Mononuclear cell (primary cell): ENCODE data around the gene PIGU. TPM values are rescaled to one million over a fixed set of nuclear protein-coding genes. Genes with fewer than 3 reads are reported as not detected.
"Not testable (repeated sequence)": the region's sequence is repeated elsewhere in the genome, so short reads cannot be mapped to it uniquely, and the experiment has no call there.

ENCODE experiments used
- H3K27me3 ChIP-seq: 2 replicates; pipeline ENCODE4 v1.6.0; 2011; ENCODE audit warnings: low read length, control low read depth; ENCODE audit not compliant: insufficient read depth
- H3K4me1 ChIP-seq: 2 replicates; pipeline ENCODE4 v1.5.1; 2011; ENCODE audit warnings: mild to moderate bottlenecking, low read length, control low read depth; ENCODE audit not compliant: insufficient read depth
- H3K4me3 ChIP-seq: 2 replicates; pipeline ENCODE4 v1.5.1; 2011; ENCODE audit warnings: mild to moderate bottlenecking, low read length, moderate library complexity
- H3K9me3 ChIP-seq: 2 replicates; pipeline ENCODE4 v1.5.1; 2011; ENCODE audit warnings: low read depth, mild to moderate bottlenecking, control low read depth, low read length
- total RNA-seq: library from RNA; depleted of rRNA; stranded (reverse); fragments of >200 nt; gene quantifications from one replicate; pipeline ENCODE4 v1.2.3, GENCODE V29; 2012

PIGU gene, protein sequence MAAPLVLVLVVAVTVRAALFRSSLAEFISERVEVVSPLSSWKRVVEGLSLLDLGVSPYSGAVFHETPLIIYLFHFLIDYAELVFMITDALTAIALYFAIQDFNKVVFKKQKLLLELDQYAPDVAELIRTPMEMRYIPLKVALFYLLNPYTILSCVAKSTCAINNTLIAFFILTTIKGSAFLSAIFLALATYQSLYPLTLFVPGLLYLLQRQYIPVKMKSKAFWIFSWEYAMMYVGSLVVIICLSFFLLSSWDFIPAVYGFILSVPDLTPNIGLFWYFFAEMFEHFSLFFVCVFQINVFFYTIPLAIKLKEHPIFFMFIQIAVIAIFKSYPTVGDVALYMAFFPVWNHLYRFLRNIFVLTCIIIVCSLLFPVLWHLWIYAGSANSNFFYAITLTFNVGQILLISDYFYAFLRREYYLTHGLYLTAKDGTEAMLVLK
- total RNA-seq, result 4.3 TPM

DNA sequence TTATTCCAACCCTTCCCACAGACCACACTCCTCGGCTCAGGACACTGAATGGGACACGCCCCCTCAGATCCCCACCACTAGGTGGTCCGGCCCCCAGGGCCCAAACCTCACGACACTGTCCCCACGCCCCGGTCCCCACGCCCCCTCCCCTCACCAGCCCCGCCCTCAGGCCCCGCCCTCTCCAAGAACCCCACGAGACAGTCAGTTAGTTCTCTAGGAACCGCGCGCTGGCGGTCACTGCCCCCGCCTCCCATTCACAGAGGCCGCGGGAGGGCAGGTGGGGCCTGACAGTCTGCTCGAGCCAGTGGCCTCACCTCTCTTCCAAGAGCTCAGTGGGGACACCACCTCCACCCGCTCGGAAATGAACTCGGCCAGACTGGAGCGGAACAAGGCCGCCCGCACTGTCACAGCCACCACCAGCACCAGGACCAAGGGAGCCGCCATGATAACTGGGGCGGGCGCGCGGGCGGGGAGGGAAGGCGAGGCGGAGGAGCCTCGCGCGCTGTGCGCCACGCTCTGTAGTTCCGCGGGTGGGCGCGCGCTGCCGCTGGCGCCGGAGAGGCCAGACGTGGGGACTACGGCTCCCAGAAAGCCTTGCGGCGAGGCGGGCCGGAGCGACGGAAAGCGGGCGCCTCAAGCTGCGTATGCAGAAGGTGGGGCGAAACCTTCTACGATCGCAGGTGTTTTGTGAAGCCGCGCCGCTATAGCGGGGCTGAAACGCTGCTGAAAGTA is at the start of gene PIGU:
TSS of gene PIGU (minus strand) at position 451 of the 732 bp plus-strand sequence. CDS start at position 444, 7 bp downstream.
- H3K27me3 ChIP-seq, result no peaks in the 10 kb centered on the region
- peak within 1 kb of the TSS; percentile 70 for H3K4me3 ChIP-seq
- peaks cover 34% of the 10 kb centered on the region for H3K4me1 ChIP-seq
- H3K9me3 ChIP-seq, result no peaks in the 10 kb centered on the region

DNA sequence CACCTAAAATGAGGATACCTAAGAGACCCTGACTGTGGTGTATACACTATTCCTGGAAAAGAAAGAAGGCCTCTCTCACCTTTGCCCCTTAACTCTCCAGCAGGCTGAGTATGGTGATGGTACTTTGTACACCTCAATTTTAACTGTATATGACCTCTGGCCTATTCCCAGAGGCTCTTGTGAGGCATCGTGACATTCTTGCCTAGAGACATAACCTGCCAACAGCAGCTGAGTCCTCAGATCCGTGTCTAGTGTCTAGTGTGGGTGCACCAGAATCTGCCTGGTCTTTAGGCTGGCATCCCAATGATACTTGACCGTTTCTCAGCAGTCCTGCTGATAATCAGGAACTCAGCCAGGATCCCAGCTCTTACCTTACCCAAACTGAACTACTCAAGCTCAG is 47.3 kb upstream of the PIGU start:
- Histone ChIP-seq H3K9me3 (no peaks in the 10 kb centered on the region), H3K27me3 (no peaks in the 10 kb centered on the region), H3K4me1 (no peaks in the 10 kb centered on the region), H3K4me3 (no peak overlapping the region)

DNA sequence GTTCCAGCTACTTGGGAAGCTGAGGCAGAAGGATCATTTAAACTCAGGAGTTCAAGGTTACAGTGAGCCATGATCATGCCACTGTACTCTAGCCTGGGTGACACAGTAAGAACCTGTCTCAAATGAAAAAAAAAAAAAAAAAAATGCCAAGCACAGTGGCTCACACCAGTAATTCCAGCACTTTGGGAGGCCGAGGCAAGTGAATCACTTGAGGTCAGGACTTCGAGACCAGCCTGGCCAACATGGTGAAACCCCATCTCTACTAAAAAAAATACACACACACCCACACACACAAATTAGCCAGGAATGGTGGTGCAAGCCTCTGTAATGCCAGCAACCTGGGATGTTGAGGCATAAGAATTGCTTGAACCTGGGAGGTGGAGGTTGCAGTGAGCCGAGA is 45.7 kb upstream of the PIGU start:
- not testable (repeated sequence) for H3K9me3 ChIP-seq, H3K4me1 ChIP-seq, H3K27me3 ChIP-seq, H3K4me3 ChIP-seq

DNA sequence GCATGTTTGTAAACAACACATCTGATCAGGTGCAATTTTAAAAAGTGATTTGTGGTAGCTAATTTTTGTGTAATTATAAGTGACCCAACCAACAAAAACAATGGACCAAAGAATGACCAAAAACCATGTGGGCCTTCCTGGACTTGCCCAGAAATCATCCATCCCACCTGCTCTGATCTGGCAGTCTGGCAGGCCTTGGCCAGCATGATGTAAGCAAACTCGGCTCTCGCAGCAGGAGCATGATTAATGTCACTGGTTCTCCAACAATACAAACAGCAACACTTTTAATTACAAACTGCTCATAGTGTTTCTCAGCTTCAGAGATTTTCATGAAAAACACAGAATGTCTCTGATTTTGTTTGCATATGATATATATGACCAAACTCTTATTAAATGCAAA is 43.4 kb upstream of the PIGU start:
- no peaks in the 10 kb centered on the region for H3K9me3 ChIP-seq
- no peaks in the 10 kb centered on the region for H3K4me1 ChIP-seq
- H3K27me3 ChIP-seq, result no peaks in the 10 kb centered on the region
- H3K4me3 ChIP-seq, result no peak overlapping the region

DNA sequence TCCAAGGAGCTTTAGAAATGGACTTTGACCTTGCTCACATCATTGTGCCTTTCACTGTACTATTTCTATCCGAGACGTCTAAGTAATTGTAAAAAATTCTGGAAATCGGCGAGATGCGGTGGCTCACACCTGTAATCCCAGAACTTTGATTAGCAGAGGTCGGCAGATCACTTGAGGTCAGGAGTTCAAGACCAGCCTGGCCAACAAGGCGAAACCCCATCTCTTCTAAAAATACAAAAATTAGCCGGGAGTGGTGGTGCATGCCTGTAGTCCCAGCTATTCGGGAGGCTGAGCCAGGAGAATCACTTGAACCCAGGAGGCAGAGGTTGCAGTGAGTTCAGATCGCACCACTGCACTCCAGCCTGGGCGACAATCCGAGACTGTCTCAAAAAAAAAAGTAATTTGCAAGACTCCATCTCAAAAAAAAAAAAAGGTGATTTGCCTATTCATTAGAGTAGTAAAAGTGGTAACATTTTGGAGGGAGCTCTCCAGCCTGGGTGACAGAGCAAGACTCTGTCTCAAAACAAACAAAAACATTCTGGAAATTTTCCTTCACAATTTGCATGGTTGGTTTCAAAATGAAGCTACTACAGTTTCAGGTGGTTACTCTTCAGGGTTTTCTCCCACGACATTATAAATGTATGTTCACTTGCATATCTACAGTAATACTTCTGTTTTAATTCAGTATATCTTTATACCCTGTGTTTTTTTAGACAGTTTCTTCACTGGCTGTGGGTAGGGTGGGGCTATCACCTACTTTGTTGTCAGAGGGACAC is 42.5 kb upstream of the PIGU start:
- not testable (repeated sequence) for H3K9me3 ChIP-seq

DNA sequence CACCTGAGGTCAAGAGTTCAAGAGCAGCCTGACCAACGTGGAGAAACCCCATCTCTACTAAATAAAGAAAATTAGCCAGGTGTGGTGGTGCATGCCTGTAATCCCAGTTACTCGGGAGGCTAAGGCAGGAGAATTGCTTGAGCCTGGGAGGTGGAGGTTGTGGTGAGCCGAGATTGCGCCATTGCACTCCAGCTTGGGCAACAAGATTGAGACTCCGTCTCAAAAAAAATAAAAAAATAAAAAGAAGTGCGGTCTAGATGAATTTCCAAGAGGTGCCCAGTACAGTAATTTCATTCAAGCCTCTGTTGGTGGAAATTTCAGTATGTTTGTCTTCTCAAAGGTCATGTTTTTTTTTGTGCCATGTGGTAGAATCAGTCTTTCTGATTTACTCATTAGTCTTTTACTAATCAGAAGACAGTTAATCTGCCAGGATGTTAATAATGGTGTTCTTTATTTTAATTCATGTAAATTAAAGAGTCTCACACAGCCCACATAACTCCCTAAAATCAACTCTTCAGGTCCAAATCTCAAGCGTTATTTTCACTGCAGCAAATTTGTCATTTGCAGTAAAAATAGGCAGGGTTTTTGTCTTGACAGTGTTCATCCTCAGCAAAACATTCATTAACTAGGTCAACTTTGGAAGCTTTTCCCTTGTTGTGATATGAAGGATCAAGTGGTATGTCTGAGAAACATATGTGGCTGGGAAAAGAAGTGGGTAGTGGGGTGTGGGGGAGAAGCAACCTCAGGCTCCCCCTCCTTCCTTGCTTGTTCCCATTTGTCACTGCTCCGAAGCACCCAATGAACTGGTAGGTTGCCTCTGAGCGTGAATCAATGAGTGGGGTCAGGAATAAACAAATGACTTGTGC is 40.6 kb upstream of the PIGU start:
- Histone ChIP-seq H3K4me1 (no peaks in the 10 kb centered on the region), H3K9me3 (no peaks in the 10 kb centered on the region), H3K4me3 (no peak overlapping the region), H3K27me3 (no peaks in the 10 kb centered on the region)

More for the DNA sequence above, 42.5 kb upstream of the PIGU start:
- not testable (repeated sequence) for H3K4me3 ChIP-seq, H3K27me3 ChIP-seq, H3K4me1 ChIP-seq

DNA sequence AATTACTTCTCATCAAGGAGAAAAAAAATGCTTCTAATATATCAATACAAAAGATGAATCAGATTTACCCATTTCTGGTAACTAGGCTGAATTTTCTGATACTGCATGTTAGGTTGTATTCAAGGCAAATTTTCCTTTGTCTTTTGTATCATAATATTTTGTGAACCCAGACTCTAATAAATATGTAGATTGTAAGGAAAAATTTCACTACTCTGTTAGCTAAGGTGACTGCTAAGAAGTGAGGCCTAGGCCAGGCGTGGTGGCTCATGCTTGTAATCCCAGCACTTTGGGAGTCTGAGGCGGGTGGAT is 40.0 kb upstream of the PIGU start:
- no peak overlapping the region for H3K4me3 ChIP-seq
- no peaks in the 10 kb centered on the region for H3K27me3 ChIP-seq
- no peaks in the 10 kb centered on the region for H3K4me1 ChIP-seq
- no peaks in the 10 kb centered on the region for H3K9me3 ChIP-seq

DNA sequence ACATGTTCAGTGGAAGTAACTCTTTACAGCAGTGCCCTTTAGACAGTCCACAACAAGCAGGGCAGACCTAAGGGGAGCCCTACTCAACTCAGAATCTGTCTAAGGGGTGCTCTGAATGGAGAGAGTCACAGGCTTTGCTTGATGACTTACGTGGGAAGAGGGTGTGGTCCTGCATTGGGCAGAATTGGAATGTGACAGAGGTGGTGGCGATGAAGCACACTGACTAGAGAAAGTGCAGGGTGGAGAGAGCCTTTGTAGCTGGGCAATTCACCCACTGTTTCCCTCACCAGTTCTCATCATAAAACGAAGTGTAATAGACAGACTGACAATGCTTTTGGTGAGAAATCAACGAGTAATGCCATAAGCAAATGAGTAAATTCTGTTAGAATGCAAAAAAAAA is 38.5 kb upstream of the PIGU start:
- Histone ChIP-seq H3K4me1 (peaks cover 4% of the 10 kb centered on the region), H3K4me3 (no peak overlapping the region), H3K27me3 (no peaks in the 10 kb centered on the region), H3K9me3 (no peaks in the 10 kb centered on the region)

DNA sequence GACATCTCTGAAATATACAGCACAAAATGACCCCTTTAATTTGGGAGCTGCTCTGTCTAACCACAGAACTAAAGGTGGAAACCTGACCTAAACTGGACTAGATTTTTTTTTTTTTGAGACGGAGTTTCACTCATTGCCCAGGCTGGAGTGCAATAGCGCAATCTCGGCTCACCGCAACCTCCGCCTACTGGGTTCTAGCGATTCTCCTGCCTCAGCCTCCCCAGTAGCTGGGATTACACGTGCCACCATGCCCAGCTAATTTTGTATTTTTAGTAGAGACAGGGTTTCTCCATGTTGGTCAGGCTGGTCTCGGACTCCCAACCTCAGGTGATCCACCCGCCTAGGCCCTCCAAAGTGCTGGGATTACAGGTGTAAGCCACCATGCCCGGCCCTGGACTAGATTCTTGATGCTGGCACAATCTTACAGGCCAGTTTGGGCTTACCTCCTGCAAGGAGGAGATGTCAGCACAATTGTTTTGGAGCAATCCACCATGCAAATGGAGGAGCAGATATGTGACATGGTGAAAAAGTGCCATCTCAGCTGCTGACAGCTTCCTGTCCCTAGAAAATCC is 37.1 kb upstream of the PIGU start:
- H3K4me1 ChIP-seq, H3K27me3 ChIP-seq, H3K4me3 ChIP-seq, H3K9me3 ChIP-seq: not testable (repeated sequence)

DNA sequence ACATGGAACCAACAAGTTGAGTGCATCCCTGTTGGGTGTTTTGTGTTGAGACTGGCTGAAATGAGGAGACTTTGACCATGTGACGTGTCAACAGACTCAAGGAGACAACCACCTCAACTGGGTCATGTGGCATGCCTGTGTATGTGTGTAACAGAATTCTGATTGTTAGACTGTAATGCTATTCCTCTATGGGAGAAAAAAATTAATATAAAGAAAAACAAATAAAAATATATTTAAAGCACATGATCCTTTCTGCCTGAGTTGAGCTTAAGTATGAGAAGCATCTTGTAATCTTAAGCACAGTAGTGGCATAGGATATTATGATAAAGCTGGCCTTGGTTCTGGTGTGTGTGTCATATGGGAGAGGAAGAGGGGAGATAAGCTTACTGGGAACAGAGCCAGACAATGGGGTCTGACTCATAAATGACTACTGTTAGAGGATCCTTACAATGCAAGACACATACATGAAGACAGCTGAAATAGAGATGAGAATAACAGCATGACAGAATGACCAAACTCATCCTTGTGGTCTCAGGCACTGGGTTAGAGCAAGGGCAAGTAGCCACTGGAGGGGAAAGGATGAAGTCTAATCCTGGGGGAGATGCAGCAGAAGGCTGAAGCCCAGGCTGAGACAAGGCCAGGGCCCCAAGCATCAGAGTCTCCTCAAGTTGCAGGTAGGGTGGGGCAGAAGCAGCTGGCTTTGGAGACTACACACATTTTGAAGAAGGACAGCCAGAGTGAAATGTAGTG is 36.5 kb upstream of the PIGU start:
- Histone ChIP-seq H3K9me3 (no peaks in the 10 kb centered on the region), H3K4me1 (peaks cover 14% of the 10 kb centered on the region), H3K4me3 (no peak overlapping the region), H3K27me3 (no peaks in the 10 kb centered on the region)

DNA sequence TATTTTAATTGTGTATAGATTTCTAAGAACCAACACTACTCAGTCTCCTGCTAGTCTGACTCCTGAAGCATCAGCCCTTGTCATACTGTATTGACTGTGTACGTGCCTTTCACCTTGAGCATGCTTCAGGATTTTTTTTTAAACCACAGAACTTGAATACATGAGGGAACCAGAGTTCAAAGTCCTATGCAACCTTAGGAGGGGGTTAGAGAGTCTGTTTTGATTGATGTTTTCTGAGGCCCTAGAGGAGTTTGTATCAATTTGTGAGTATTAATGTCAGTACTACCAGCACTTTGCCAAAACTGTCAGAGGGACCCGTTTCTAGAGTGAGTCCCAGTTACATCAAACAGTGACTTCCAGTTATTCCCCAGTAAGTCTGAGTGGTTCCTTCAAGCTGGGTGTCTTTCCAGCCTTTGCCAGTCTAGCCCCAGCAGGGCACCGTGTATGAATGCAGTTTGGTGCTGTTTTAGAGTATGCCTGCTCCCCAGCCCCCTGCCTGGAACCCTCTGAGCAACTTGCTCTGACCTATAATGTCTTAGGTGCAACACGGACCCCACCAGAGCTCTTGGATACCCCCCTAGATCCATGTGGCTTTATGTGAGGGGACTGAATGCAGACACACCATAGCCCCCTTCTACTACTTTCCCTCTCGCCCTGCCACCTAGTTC is 35.8 kb upstream of the PIGU start:
- Histone ChIP-seq H3K9me3 (no peaks in the 10 kb centered on the region), H3K4me3 (no peak overlapping the region), H3K27me3 (no peaks in the 10 kb centered on the region), H3K4me1 (peaks cover 15% of the 10 kb centered on the region)

DNA sequence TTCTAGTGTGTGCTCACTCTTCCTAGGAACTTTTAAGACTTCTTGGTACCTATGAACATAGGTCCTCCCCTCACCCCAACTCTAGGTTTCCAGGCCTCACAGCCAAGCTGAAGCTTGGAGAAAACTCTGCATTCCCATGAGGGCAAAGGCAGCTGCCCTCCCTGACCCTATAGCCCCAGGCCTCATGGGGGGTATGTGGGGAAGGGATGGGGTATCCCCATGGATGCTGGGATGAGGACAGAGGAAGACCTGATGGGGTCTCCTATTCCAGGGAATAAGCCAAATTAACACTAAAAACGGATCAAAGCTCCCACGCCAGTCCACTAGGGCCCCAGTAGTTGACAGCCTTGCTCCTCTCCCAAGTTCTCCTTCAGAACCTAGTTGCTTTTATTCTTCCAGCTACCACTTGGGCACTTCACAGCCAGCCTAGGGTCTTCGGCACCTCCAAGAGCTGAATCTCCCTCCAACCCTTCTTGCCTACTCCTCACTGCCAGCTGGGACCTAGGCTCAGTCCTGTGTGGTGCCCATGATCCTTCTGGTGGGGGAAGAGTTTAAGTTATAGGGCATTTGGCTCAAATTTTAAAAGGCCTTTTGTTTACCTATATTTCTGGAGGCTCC is 35.0 kb upstream of the PIGU start:
- Histone ChIP-seq H3K9me3 (no peaks in the 10 kb centered on the region), H3K4me3 (no peak overlapping the region), H3K27me3 (no peaks in the 10 kb centered on the region), H3K4me1 (peaks cover 18% of the 10 kb centered on the region)
